ENCODE results near the gene DPH1. TPM values are rescaled to one million over a fixed set of nuclear protein-coding genes. Genes with fewer than 3 reads are reported as not detected.

Gene DPH1
- total and polyA plus RNA-seq, 2 of the 4 experiments (the other 2 are of a cell fraction) = 24.4 to 49.9 TPM

- peaks cover 56% of the 10 kb centered on the region for H3K36me3 ChIP-seq (ENCODE audit: control insufficient read depth, insufficient read depth, low read length)
- H2BK120ac ChIP-seq (ENCODE audit: low read depth, low read length) = peak overlapping the region; percentile 99
- H2BK15ac ChIP-seq (ENCODE audit: low read depth, low read length) = 0 out of 3 replicates have a peak overlapping the region, but pooled peaks have one; percentile 72
- peak overlapping the region; percentile 90 for H4K91ac ChIP-seq (ENCODE audit: insufficient read depth, low read depth, low read length)
- H3K9me3 ChIP-seq (ENCODE audit: control insufficient read depth, insufficient read depth, low read length) = no peaks in the 10 kb centered on the region
- BruUV-seq (replicated peaks) = no TSS peak
- dilution Hi-C loops (cut with HindIII; ENCODE audit: low sequenced_read_pairs, unreplicated experiment) (no loop called here), in situ Hi-C loops (cut with MboI; ENCODE audit: low sequenced_read_pairs) (loop anchor here (10.0 kb wide), 1 partner anchor 111 kb away; no protein-coding TSS in a partner anchor), intact Hi-C loops (cut with micrococcal nuclease) (no loop called here)
- ChIA-PET CTCF (interaction anchor here (0.7 kb wide), 1 partner anchor 181 kb away, joined by 3 read pairs; no protein-coding TSS in a partner anchor), POLR2A (ENCODE audit: unreplicated experiment) (interaction anchor here (0.9 kb wide), 1 partner anchor 28 kb away, joined by 5 read pairs; no protein-coding TSS in a partner anchor)
- H4K5ac ChIP-seq (ENCODE audit: low read depth, low read length) = peak overlapping the region; percentile 88
- peak overlapping the region; percentile 41; the same call in 1 of the 2 replicates for H3K9ac ChIP-seq (ENCODE audit: low read depth, low read length)
- peak overlapping the region; percentile 90 for H3K4ac ChIP-seq (ENCODE audit: low read depth, low read length)
- no peak for TF ChIP-seq MAZ (IDR thresholded peaks at IDR 0.05; ENCODE audit: borderline replicate concordance, low read depth, low read length)
- TF ChIP-seq POLR2A (IDR thresholded peaks at IDR 0.05; ENCODE audit: low read depth, low read length) = peak; percentile 57; the same call in 1 of the 2 replicates
- peaks cover 6% of the 10 kb centered on the region; the same call in 1 of the 2 replicates for H4K20me1 ChIP-seq (ENCODE audit: insufficient read depth, low read length)
- peak overlapping the region; percentile 60 to 84; a peak in 3 of 4 replicates for H4K8ac ChIP-seq (ENCODE audit: low read depth in 2 of 2, low read length in 2 of 2)
- H3K27me3 ChIP-seq (ENCODE audit: control insufficient read depth, insufficient read depth, low read length) = no peaks in the 10 kb centered on the region
- ATAC-seq (ENCODE audit: low read depth) = no peak
- no peak overlapping the region; the same call in 1 of the 2 replicates for H2BK20ac ChIP-seq (ENCODE audit: low read depth, low read length)
- H3K79me1 ChIP-seq (ENCODE audit: low read depth in 1 of 2, low read length in 2 of 2) = peaks cover 29 to 88% of the 10 kb centered on the region in 2 experiments
- H3K4me2 ChIP-seq (ENCODE audit: low read depth, low read length) = no peak overlapping the region
- H3K18ac ChIP-seq (ENCODE audit: low read depth, low read length) = peak overlapping the region; percentile 94
- H2AFZ ChIP-seq (replicated peaks; ENCODE audit: low read length, poor library complexity) = no peak overlapping the region
- peak overlapping the region; percentile 40; the same call in 1 of the 2 replicates for H3K56ac ChIP-seq (ENCODE audit: extremely low read depth, insufficient read depth, low read length)
- whole genome bisulfite sequencing, 2 experiments (ENCODE audit: extremely low coverage in 2 of 2, insufficient read length in 1 of 2) = 86% methylated on average over 6 of the region's 16 CpGs; no CpG with 5 or more reads in 1 of the 2 experiments
- peak overlapping the region; percentile 95 for H2BK5ac ChIP-seq (ENCODE audit: low read depth, low read length, poor library complexity, severe bottlenecking)
- H3K4me1 ChIP-seq (ENCODE audit: control insufficient read depth, insufficient read depth, low read length) = peaks cover 76% of the 10 kb centered on the region
- peaks cover 41% of the 10 kb centered on the region for H3K9me1 ChIP-seq (ENCODE audit: insufficient read depth, low read length)
- peak overlapping the region; percentile 73 for H3K23ac ChIP-seq (ENCODE audit: low read depth, low read length)
- H2AK9ac ChIP-seq (replicated peaks; ENCODE audit: low read depth, low read length, poor library complexity) = no peak overlapping the region
- H3K4me3 ChIP-seq (ENCODE audit: insufficient read depth, low read depth, low read length) = no peak overlapping the region
- peak overlapping the region; percentile 95 for H2AK5ac ChIP-seq (ENCODE audit: low read depth, low read length)
- peak overlapping the region; percentile 85 for H3K14ac ChIP-seq (replicated peaks; ENCODE audit: low read depth, low read length)
- H3K27ac ChIP-seq (ENCODE audit: insufficient read depth, low read length) = peak overlapping the region; percentile 85
- DNase-seq = peak; percentile 72
Observed at GRCh38 chr17:2063261-2064146, 33.6 kb downstream of the DPH1 start.
